NCI-H345 treated with DMSO at 0.1 percent for 48 hours (cell line): ENCODE data around the gene CWH43.
"Not testable (repeated sequence)": the region's sequence is repeated elsewhere in the genome, so short reads cannot be mapped to it uniquely, and the experiment has no call there.

ENCODE experiments used
- DNase-seq: peaks from one replicate; lab custom pipeline; 2025; ENCODE audit not compliant: unreplicated experiment; lab: John Stamatoyannopoulos, UW

CWH43 gene

GRCh38 chr4:48985976-48986653 is at the start of gene CWH43:
Gene CWH43, plus strand, starts transcription at chr4:48986275. Its CDS starts 155 bp downstream, at chr4:48986430.
- DNase-seq, result no peak

- no peak for DNase-seq
Measured at GRCh38 chr4:48937033-48937432, 49.0 kb upstream of the CWH43 start.

- no peak for DNase-seq
Measured at GRCh38 chr4:48938831-48939230, 47.2 kb upstream of the CWH43 start.

GRCh38 chr4:48939785-48940184 is 46.3 kb upstream of the CWH43 start:
- no peak for DNase-seq

- no peak for DNase-seq
Measured at GRCh38 chr4:48943387-48943786, 42.7 kb upstream of the CWH43 start.

GRCh38 chr4:48944252-48944651 is 41.8 kb upstream of the CWH43 start:
- DNase-seq, result no peak

- no peak for DNase-seq
Measured at GRCh38 chr4:48944756-48945241, 41.3 kb upstream of the CWH43 start.

- DNase-seq, result no peak
Measured at GRCh38 chr4:48945981-48946380, 40.1 kb upstream of the CWH43 start.

GRCh38 chr4:48947731-48948130 is 38.3 kb upstream of the CWH43 start:
- DNase-seq, result no peak

GRCh38 chr4:48949086-48949485 is 37.0 kb upstream of the CWH43 start:
- no peak for DNase-seq

GRCh38 chr4:48949518-48950219 is 36.4 kb upstream of the CWH43 start:
- DNase-seq, result no peak

- DNase-seq, result no peak
Measured at GRCh38 chr4:48954314-48954713, 31.8 kb upstream of the CWH43 start.

GRCh38 chr4:48957366-48957765 is 28.7 kb upstream of the CWH43 start:
- DNase-seq, result not testable (repeated sequence)

GRCh38 chr4:48958582-48958981 is 27.5 kb upstream of the CWH43 start:
- DNase-seq, result no peak

GRCh38 chr4:48960988-48961635 is 25.0 kb upstream of the CWH43 start:
- DNase-seq, result no peak

- DNase-seq, result no peak
Measured at GRCh38 chr4:48962636-48963035, 23.4 kb upstream of the CWH43 start.

- DNase-seq, result peak; percentile 65
Measured at GRCh38 chr4:48963042-48963679, 22.9 kb upstream of the CWH43 start.

GRCh38 chr4:48967101-48967500 is 19.0 kb upstream of the CWH43 start:
- no peak for DNase-seq

- no peak for DNase-seq
Measured at GRCh38 chr4:48967631-48968030, 18.4 kb upstream of the CWH43 start.

GRCh38 chr4:48968814-48969213 is 17.3 kb upstream of the CWH43 start:
- no peak for DNase-seq

- DNase-seq, result no peak
Measured at GRCh38 chr4:48970471-48970921, 15.6 kb upstream of the CWH43 start.
